Medulla oblongata (tissue), 1 donor: ENCODE results near the gene TIGD1.
A peak's percentile ranks its signal among the peaks of the same experiment; 100 is the strongest.

ENCODE experiments used
- DNase-seq: peaks from one replicate; pipeline ENCODE4 v3.0.0-alpha.2; 2015; ENCODE audit errors: extremely low spot score

Gene TIGD1

DNA sequence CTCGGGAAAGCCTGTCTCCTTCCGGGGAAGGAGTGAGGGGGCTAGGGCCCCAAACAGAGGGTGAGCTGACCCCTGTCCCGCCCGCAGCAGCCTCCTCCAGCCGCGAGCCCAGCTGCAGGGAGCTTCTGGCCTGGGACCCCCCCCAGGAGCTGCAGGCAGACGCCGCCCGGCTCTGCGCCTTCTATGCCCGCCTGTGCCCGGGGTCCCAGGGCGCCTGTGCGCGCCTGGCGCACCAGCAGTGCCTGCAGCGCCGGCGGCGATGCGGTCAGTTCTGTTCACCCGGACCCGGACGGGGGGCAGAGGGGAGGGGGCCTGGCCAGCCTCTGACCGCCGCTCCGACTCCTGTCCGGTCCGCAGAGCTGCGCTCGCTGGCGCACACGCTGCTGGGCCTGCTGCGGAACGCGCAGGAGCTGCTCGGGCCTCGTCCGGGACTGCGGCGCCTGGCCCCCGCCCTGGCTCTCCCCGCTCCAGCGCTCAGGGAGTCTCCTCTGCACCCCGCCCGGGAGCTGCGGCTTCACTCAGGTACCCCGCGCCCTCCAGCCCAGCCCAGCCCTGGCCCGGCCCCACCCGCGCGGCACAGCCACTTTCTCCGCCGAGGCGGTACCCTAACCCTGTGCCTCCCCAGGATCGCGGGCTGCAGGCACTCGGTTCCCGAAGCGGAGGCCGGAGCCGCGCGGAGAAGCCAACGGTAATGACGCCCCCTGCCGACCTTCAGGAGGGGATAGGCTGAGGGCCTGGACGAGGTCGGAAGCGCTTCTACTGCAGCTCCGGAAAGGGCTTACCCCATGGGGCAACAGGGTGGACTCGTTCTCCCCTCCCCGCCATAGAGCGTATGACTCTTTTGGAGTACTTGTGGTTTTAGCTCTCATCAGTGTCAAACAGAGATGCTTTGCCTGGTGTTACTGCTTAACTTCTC lies 26.4 kb downstream of the TIGD1 start:
- DNase-seq = no peak

DNA sequence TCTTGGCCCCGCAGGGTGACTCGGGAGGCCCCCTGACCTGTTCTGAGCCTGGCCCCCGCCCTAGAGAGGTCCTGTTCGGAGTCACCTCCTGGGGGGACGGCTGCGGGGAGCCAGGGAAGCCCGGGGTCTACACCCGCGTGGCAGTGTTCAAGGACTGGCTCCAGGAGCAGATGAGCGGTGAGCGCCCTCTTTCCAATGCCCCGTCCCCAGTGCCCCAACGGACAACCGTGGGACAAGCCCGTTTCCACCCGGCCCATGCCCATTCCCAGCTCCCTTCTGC lies 27.0 kb downstream of the TIGD1 start:
- no peak for DNase-seq

GRCh38 chr2:232522623-232523401 lies 27.5 kb downstream of the TIGD1 start:
- DNase-seq = no peak

- peak; percentile 28 for DNase-seq
Observed at GRCh38 chr2:232521959-232522622, 28.3 kb downstream of the TIGD1 start.

GRCh38 chr2:232521098-232521497 lies 29.3 kb downstream of the TIGD1 start:
- no peak for DNase-seq

DNA sequence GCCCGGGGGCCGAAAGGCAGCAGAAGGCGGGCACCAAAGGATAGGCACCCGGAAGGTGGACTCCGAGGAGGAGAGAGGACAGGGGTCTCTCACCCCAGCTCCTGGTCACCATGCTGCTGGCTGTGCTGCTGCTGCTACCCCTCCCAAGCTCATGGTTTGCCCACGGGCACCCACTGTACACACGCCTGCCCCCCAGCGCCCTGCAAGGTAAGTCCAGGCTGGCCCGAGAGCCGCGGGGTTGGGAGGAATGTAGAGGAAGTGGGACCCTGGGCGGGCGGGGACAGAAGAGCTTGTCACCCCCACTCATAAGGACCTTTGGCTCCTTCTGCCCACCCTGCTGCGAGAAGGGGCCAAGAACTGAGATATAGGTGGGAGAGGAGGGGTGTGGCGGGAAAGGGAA lies 29.9 kb downstream of the TIGD1 start:
- no peak for DNase-seq

DNA sequence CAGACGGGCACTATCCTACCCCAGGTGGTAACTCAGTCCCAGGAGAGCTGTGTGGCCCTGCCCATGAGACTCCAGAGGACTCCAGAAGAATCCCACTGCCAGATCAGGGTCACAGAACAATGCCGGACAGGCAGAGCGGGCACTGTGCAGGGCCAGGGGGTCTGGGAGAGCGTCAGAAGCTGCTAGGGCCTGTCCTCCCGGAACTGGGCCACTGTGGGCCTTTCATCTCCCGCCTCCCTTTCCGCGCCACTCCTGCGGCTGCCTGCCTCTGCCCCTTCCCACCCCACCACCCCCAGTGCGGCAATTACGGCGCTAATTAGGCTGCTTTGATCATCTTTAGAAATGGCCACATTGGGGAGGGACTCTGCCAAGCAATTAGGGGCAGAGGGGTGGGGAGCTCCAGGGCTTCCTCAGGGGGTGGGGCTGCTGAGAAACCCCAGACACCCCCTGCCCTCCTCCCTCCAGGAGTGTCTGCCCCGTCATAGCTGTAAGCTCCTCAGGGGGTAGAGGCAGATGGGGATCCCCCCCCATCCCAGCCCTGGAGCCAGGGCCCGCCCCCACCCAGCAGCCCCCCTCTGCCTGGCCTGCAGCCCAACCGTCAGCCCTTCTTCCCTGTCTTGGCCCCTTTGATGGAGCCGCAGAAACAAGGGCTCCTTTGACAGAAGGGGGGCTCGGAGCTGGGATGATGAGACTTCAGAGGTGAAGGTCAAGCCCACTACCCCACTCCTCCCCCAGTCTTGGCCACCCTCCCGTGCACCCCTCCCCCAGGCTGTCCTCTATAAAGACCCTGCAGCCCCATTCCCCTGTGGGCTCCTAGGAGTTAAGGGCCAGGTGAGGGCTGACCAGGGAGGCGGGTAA lies 30.5 kb downstream of the TIGD1 start, which contains the start of gene PRSS56:
Gene PRSS56 (plus strand): TSS at position 808 of the 858 bp plus-strand sequence. CDS start 211 bp downstream, outside the sequence.
- DNase-seq = no peak

GRCh38 chr2:232518844-232519243 lies 31.5 kb downstream of the TIGD1 start:
- DNase-seq = no peak

GRCh38 chr2:232516551-232516950 lies 33.8 kb downstream of the TIGD1 start:
- DNase-seq = no peak

DNA sequence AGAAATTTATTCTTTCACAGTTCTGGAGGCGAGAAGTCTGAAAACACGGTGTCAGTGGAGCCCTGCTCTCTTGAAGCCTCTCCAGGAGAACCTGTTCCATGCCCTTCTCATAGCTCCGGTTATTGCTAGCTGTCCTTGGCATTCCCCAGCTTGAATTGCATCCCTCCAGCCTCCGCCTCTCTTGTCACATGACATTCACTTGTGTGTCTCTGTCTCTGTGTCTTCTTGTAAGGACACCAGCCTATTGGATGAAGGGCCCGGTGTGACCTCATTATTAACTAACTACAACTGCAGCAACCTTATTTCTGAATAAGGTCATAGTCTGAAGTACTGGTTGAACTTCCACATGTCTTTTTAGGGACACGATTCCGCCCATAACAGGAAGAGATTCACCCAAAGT lies 34.7 kb downstream of the TIGD1 start:
- DNase-seq = no peak

GRCh38 chr2:232513353-232513752 lies 37.0 kb downstream of the TIGD1 start:
- DNase-seq = no peak

- DNase-seq = no peak
Observed at GRCh38 chr2:232512602-232513001, 37.8 kb downstream of the TIGD1 start.

DNA sequence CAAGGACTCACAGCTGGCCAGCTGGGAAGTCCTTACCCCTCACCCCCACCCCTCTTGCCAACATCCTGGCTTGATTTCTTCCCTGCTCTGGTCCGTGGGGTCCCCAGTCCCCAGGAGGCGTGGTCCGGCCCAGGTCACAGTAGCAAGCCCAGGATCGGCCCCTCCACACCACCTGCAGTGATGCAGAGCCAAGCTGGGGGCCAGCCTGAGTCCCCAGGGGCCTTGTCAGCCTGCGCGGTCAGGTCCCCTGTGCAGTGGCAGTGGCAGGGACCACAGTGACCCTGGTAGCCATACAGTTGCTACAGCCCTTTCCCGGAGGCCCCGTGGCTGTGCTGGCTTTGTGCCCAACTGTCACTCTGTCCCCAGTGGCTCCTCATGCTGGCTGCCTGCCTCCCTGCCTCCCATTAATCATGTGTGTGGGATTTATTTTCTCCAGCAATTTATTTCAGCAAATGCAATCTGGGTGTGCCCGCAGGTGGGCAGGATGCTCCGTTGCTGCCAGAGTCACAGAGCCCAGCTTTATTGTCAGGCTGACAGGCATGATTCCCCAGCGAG lies 38.9 kb downstream of the TIGD1 start:
- no peak for DNase-seq

- no peak for DNase-seq
Observed at GRCh38 chr2:232508251-232508650, 42.1 kb downstream of the TIGD1 start.

- no peak for DNase-seq
Observed at GRCh38 chr2:232506709-232507108, 43.6 kb downstream of the TIGD1 start.

DNA sequence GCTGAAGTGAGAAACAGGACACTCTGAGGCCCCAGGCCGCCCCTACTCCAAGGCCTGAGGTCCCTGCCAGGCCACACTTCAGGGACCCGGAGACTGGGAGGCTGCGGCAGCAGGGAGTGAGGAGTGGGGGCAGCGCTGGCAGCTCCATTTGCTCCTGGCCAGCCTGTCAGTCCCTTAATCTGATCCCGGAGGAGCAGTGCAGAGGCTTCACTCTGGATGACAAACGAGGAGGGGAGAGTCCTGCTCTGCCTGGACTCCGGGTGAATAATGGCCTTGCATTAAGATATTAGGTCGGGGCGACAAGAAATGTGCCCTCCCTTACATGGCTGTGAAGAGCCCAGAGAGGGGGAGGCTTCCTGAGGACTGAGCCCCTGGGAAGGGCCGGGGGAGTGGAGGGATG lies 44.5 kb downstream of the TIGD1 start:
- no peak for DNase-seq

GRCh38 chr2:232504438-232504837 lies 45.9 kb downstream of the TIGD1 start:
- no peak for DNase-seq

GRCh38 chr2:232503809-232504323 lies 46.5 kb downstream of the TIGD1 start:
- no peak for DNase-seq

DNA sequence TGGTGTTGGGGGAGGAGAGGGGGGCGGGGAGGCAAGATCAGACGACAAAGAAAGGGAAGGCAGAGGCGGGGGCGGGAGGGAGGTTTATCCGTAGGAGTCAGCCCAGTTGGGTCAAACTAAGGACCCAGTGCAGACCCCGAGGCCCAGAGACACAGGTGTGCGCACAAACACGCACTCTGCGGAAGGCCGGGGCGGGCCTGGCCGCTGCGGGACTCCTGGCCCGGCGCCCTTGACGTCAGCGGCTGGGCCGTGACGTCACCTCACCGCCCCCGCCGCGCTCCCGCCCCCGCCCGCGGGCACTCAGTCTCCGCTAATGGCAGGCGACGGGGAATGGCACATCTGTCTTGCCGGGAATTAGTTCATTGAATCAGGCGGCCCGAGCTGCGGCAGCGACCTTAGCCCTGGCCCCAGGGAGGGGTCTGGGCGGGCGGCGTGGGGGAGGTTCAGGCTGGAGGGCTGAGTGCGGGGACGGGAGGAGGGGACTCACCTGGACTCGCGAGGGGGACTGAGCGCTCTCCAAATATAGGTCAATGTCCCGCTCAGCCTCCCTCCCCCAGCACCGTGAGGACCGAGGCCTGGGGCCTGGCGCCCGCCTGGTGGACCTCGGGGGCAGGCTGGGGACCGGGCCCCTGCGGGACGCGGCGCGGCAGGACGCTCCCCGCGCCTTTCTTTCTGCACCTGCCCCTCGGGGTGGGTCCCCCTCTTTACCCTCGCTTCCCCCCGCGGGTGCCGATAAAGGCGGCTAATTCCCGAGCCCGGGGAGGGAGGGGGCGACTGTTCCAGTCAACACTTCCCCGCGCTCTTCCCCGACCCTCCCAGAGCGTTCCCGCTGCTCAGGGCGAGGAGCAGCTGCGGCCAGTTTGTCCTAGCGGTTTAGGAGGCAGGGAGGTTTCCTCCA lies 47.2 kb downstream of the TIGD1 start:
- DNase-seq = peak; percentile 34

DNA sequence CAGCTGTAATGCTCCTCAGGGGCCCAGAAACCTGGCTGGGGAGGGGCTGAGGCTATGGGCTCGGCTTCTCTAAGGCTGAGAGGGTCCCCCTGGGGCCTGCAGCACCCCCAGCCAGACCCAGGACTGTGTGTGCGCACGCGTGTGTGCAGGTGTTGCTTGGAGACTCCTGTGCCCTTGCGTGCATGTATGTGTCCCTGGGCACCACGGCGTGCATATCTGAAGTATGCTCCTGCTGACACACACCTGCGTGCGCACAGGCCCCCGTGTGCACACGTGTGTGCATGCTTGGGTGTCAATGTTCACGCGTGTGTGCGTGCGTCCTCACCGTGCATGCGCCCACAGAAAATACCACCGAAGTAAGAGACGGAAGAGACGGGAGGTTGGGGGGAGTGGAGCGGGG lies 47.8 kb downstream of the TIGD1 start:
- no peak for DNase-seq
